A673 (cell line): Measurements from ENCODE around the gene AKAP14. TPM values are rescaled to one million over a fixed set of nuclear protein-coding genes. Genes with fewer than 3 reads are reported as not detected.

Experiments used
- BruUV-seq: library from RNA; stranded (reverse); fragments of 400-500 nt; replicated peaks from 2 replicates; lab custom pipeline; 2021; lab: Mats Ljungman, UMichigan
- CTCF ChIA-PET: fragments of 300-600 bp; sonication (Branson Sonifier 250); formaldehyde crosslinking; loops from one replicate; lab custom pipeline; 2022; ENCODE audit warnings: antibody characterized with exemption; lab: Charles Lee
- POLR2A ChIA-PET: fragments of 300-600 bp; sonication (Branson Sonifier 250); formaldehyde crosslinking; loops from one replicate; lab custom pipeline; 2022; ENCODE audit warnings: antibody characterized with exemption; ENCODE audit not compliant: low non-redundant PET; lab: Charles Lee
- DNase-seq: peaks from one replicate; pipeline ENCODE4 v3.0.0-alpha.2; 2015; ENCODE audit warnings: low spot score
- H3K27ac ChIP-seq: fragments of 200-600 bp; sonication (generic); 2 replicates; pipeline ENCODE4 v1.5.1; 2016; ENCODE audit warnings: mixed run types, low read depth, mild to moderate bottlenecking, mixed read lengths, antibody characterized with exemption, low read length; ENCODE audit not compliant: poor library complexity, severe bottlenecking
- H3K27me3 ChIP-seq: fragments of 200-600 bp; sonication (generic); replicated peaks from 2 replicates; pipeline ENCODE4 v1.6.1; 2017; ENCODE audit warnings: mixed run types, low read depth, mild to moderate bottlenecking, mixed read lengths, antibody characterized with exemption, low read length; ENCODE audit not compliant: insufficient read depth, poor library complexity
- H3K36me3 ChIP-seq: fragments of 200-600 bp; sonication (generic); 2 replicates; pipeline ENCODE4 v1.6.1; 2016; ENCODE audit warnings: mixed run types, mild to moderate bottlenecking, mixed read lengths, antibody characterized with exemption, low read length; ENCODE audit not compliant: insufficient read depth, poor library complexity, severe bottlenecking
- H3K4me1 ChIP-seq: fragments of 200-600 bp; sonication (generic); 2 replicates; pipeline ENCODE4 v1.6.1; 2017; ENCODE audit warnings: mixed run types, mild to moderate bottlenecking, mixed read lengths, antibody characterized with exemption, low read length; ENCODE audit not compliant: insufficient read depth, poor library complexity, severe bottlenecking
- H3K4me3 ChIP-seq: fragments of 200-600 bp; sonication (generic); 2 replicates; pipeline ENCODE4 v1.5.1; 2016; ENCODE audit warnings: low read depth, mixed run types, mild to moderate bottlenecking, mixed read lengths, low read length; ENCODE audit not compliant: poor library complexity, severe bottlenecking
- H3K9me3 ChIP-seq: fragments of 200-600 bp; sonication (generic); 2 replicates; pipeline ENCODE4 v1.6.1; 2016; ENCODE audit warnings: mixed run types, low read depth, mild to moderate bottlenecking, mixed read lengths, antibody characterized with exemption, low read length; ENCODE audit not compliant: poor library complexity, severe bottlenecking
- CTCF ChIP-seq: fragments of 300-800, 200-600 bp; sonication (generic); conservative IDR thresholded peaks from 2 replicates; pipeline ENCODE4 v1.5.1; 2017; ENCODE audit warnings: low read depth, mild to moderate bottlenecking, antibody characterized with exemption, low read length, moderate library complexity, mixed read lengths
- EZH2 ChIP-seq: fragments of 200-600 bp; sonication (generic); IDR thresholded peaks from 2 replicates; pipeline ENCODE4 v1.6.1; 2017; ENCODE audit warnings: borderline replicate concordance, low read depth, mild to moderate bottlenecking, mixed read lengths, antibody characterized with exemption, low read length; ENCODE audit not compliant: poor library complexity, severe bottlenecking
- intact Hi-C: fragments of 100-400 bp; cut with micrococcal nuclease; formaldehyde crosslinking; loops from one replicate; pipeline ENCODE4 v1.10.0; 2022; ENCODE audit not compliant: unreplicated experiment
- total RNA-seq: library from RNA; stranded (reverse); gene quantifications from 2 replicates; pipeline ENCODE4 v1.2.3, GENCODE V29; 2021

AKAP14 gene
- total RNA-seq, 1 experiment from 2014 or later = not detected

GRCh38 chrX:119870626-119871131 lies 25.0 kb upstream of the AKAP14 start:
- H3K4me3 ChIP-seq = peak overlapping the region; percentile 89
- no peaks in the 10 kb centered on the region for H3K4me1 ChIP-seq
- H3K36me3 ChIP-seq = peaks cover 4% of the 10 kb centered on the region
- intact Hi-C loops = loop anchor here (1.0 to 5.0 kb wide), 2 partner anchors 17 to 78 kb away; partner anchors contain the start of gene RPL39
- TF ChIP-seq EZH2 = no peak
- H3K27ac ChIP-seq = peak overlapping the region; percentile 93
- peak; percentile 11 for DNase-seq
- no peaks in the 10 kb centered on the region for H3K9me3 ChIP-seq
- BruUV-seq = no TSS peak
- CTCF ChIA-PET = no interaction called here
- H3K27me3 ChIP-seq = no peaks in the 10 kb centered on the region
- POLR2A ChIA-PET = interaction anchor here (1.4 kb wide), 1 partner anchor 79 kb away, joined by 4 read pairs; the partner anchor contains the start of gene RPL39

- H3K27ac ChIP-seq = peak overlapping the region; percentile 93
- TF ChIP-seq CTCF (no peak), EZH2 (no peak)
- TSS peak; percentile 87 for BruUV-seq
- intact Hi-C loops = loop anchor here (1.0 to 5.0 kb wide), 2 partner anchors 18 to 79 kb away; partner anchors contain the start of gene RPL39
- no peaks in the 10 kb centered on the region for H3K27me3 ChIP-seq
- POLR2A ChIA-PET = interaction anchor here (1.4 kb wide), 1 partner anchor 80 kb away, joined by 4 read pairs; the partner anchor contains the start of gene RPL39
- H3K36me3 ChIP-seq = peaks cover 7% of the 10 kb centered on the region
- H3K4me1 ChIP-seq = no peaks in the 10 kb centered on the region
- H3K9me3 ChIP-seq = no peaks in the 10 kb centered on the region
- CTCF ChIA-PET = no interaction called here
- H3K4me3 ChIP-seq = peak overlapping the region; percentile 89
- DNase-seq = peak; percentile 10
Measured at GRCh38 chrX:119871245-119871598, 24.5 kb upstream of the AKAP14 start.

- ChIA-PET POLR2A (interaction anchor here (1.4 kb wide), 1 partner anchor 80 kb away, joined by 4 read pairs; the partner anchor contains the start of gene RPL39), CTCF (no interaction called here)
- H3K9me3 ChIP-seq = no peaks in the 10 kb centered on the region
- DNase-seq = peak; percentile 91
- intact Hi-C loops = loop anchor here (1.0 to 5.0 kb wide), 2 partner anchors 18 to 79 kb away; partner anchors contain the start of gene RPL39
- H3K36me3 ChIP-seq = peaks cover 11% of the 10 kb centered on the region
- H3K27ac ChIP-seq = peak within 1 kb of the TSS; percentile 93
- no peaks in the 10 kb centered on the region for H3K27me3 ChIP-seq
- H3K4me1 ChIP-seq = no peaks in the 10 kb centered on the region
- TF ChIP-seq CTCF = no peak
- no peak for TF ChIP-seq EZH2
- TSS peak; percentile 65 for BruUV-seq
- peak within 1 kb of the TSS; percentile 89 for H3K4me3 ChIP-seq
Measured at GRCh38 chrX:119871599-119872395, 23.9 kb upstream of the AKAP14 start, which contains the start of the genes NDUFA1 and RNF113A. TSS of gene NDUFA1 (plus strand) at chrX:119871832. CDS start at chrX:119871912, 80 bp downstream. TSS of gene RNF113A (minus strand) at chrX:119871733. CDS start at chrX:119871613, 120 bp downstream.
